SH-SY5Y (cell line): ENCODE measurements around the gene ZSCAN25.

ENCODE experiments used
- GATA2 ChIP-seq: IDR thresholded peaks from 2 replicates; pipeline ENCODE4 v1.6.1; 2011; ENCODE audit warnings: mild to moderate bottlenecking, low read depth, low read length
- GATA3 ChIP-seq: IDR thresholded peaks from 2 replicates; pipeline ENCODE4 v1.6.1; 2011; ENCODE audit warnings: low read depth, mild to moderate bottlenecking, low read length, moderate library complexity

GRCh38 chr7:99617192-99617781 lies 541 bp downstream of the ZSCAN25 start:
- TF ChIP-seq GATA3 (no peak), GATA2 (no peak)
